Endometrium (tissue), 2 donors: ENCODE data around the gene TAMALIN.
A peak's percentile ranks its signal among the peaks of the same experiment; 100 is the strongest.

Experiments
- FAIRE-seq: peaks from 2 replicates; lab custom pipeline; 2012; peaks lifted over from hg19 to GRCh38; lab: Jason Lieb, UNC
- donor health status: control.
- donor health status: control.

Gene TAMALIN

DNA sequence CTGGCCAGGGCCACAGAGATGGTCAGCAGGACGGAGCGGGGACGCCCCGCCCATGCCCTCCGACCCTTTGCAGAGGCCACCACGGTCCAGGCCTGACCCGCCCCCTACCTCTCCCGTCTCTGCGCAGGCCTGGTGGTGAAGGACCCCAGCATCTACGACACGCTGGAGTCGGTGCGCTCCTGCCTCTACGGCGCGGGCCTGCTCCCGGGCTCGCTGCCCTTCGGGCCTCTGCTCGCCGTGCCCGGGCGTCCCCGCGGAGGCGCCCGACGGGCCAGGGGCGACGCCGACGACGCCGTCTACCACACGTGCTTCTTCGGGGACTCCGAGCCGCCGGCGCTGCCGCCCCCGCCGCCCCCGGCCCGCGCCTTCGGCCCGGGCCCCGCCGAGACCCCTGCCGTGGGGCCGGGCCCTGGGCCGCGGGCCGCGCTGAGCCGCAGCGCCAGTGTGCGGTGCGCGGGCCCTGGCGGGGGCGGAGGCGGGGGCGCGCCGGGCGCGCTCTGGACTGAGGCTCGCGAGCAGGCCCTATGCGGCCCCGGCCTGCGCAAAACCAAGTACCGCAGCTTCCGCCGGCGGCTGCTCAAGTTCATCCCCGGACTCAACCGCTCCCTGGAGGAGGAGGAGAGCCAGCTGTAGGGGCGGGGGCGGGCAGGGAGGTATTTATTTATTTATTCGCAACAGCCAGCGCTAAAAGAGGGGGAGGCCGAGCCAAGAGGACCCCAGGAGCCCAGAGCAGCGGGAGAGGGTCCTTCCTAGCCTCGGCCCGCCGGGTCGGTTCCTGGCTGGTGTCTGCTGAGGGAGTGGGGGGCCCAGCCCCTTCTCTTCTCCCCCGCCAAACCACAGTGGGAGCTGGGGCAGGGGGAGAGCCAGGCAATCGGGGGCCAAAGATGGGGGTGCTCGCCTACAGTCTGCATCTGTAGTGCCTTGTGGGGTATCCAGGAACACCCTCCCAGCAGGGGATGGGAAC, 8.1 kb downstream of the TAMALIN start:
- FAIRE-seq, result no peak

DNA sequence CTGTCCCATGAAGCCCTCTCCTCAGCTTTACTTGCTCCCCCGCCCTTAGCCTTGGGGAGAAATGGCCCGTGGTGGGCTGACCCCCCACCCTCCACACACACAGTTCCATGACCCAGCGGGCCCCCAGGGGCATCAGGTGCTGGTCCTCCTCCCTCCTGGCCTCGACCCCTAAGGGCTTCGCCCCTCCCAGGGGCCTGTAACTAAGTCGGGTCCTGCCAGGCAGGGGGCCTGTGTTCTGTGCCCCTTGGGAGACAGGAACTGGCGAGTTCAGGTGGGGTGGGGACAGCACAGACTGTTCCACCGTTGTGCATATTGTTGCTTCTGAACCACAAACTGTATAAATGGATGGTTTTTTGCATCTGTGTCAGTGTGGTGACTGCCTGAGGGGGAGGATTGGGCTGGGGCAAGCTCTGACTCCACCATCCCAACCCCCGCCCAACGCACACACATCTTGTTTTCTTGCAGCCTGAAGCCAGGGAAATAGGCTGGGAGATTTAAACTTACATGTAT, 8.8 kb downstream of the TAMALIN start:
- FAIRE-seq, result no peak

DNA sequence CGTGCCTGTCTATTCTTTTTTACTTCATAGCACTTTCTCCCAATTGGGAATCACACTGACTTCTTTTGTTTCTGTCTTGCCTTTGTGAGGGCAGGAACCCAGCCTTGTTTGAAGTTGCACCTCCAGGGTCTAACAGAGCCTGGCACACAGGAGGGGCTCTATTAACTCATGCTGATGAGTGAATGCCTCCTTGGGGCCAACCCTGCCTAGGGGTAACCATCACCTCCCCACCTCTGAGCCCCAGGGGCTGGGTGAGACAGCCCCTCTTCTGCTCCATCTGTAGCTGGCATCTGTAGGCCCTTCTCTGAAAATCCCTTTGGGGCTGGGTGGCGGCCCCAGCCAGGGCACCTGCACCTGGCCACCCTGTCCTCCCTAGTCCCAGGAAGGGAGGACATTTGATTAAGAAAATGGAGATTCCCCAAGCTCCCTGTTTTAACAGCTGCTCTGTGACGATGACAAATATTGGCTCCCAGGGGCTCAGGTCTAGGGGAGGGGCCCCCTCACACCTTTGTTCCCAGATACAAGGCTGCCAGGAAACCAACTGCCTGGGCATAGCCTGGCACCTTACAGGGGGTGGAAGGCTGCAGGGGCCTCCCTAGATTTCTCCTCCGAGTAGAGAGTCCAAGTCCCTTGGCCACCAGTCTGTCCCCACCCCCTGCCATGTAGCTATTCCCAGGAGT, 11.8 kb downstream of the TAMALIN start:
- no peak for FAIRE-seq

DNA sequence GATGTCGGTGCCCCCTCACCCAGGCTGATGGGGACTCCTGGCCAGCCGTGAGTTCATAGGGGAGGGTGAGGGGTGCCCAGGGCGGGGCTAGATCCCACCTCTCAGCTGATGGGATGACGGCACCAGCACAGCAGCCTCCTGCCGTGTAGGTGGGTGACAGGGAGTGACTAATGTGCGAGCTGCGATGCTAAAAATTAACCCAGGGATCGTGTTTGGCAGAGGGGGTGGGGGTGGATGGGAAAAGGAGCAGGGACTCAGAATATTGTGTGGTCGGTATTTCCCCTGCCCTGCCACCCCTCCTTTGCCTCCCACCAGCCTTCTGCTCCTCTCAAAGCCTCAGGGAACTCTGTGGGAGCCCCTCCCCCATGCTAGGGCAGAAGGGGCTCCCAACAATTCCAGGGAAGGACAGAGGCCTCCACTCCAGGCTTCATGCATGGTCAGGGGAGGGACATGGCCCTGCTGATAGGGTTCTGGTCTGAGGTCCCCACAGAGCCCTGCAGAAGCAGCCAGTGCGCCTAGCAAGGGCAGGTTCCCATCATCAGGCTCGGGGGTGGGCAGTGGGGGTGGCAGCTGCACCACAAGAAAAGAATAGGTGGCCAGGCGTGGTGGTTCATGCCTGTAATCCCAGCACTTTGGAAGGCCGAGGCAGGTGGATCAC, 12.5 kb downstream of the TAMALIN start:
- no peak for FAIRE-seq

DNA sequence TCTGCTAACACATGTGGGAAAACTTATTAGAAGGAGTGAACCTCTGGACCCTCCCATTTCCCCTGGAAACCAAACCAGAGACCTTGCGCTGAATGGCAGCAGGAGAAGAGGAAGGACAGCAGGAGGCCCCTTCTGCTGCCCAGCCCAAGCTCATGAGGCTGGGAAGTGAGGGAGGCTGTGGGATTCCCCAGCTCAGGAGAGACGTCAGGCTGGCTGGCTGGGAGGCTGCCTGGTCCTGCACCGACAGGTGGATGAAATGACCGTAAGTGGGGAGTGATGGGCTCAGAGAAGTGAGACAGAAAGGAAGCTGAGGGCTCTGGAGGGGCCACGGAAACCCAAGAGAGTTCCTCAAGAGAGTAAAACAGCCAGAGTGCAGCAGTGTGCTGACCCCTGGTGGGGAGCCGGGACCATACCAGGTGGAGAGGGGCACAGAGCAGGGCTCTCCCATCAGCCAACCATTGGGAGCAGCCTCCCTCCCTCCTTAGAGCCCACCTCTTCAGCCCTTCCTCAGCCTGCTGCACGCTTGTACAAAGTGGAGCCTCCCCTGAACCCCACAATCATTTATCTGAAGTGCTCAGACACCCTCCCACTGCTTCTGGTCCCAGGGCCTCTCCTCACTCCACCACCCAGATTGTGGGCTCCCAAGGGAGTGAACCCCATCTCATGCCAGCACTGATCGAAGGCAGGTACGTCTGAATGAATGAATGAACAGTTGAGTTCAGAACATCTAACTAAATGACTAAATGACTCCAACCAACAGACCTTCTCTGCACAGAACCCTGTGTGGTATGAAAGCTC, 14.0 kb downstream of the TAMALIN start:
- FAIRE-seq, result no peak

DNA sequence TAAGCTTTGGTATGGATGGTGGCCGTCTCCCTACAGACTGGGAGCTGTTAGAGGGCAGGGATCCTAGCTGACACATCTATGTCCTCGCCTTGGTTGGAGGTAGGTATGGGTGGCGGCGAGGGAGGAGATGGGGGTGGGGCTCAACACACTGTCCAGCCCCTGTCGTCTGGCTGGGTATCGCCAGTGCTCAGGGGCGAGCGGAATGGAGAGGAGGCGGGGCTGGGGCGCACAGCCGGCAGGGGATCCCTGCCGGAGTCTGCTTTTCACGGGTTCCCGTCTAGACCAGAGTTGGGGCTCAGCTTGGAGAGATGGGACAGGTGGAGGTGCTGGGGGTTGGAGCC, 16.1 kb downstream of the TAMALIN start:
- no peak for FAIRE-seq

DNA sequence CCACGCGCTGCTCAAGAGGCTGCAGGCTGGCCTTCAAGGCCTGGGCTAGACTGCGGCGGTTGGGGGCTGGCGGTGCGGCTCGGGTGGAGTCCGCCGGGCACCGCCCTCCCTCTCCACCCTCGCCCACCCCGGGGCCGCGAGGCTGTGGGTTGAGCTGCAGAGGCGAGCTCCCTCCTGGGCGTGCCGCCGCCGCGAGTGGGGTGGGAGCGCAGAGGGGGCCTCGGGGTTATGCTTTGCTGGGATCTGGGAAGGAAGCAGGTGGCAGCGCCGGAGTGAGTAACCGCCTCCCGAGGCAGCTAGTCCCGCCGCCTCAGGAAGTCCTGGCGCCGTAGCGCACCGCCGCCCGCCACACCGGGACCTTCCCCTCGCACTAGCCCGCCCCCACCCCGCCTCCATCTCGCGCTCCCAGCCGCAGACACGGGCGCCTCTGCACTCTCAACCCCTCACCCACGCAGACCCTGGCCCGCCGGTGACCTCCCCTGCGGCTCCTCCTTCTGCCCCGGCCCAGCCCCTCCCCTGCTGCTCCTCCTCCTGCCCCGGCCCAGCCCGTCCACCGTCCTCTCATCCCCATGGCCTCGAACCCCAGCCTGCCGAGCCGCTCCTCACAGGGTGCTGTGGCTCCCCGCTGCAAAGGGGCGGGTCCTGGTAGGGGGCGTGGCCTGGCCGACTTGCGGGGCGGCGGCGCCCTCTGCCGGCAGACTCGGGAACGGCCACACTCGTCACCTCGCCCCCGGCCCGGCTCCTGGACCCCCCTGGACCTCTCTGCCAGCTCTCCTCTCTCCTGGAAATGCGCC, 16.6 kb downstream of the TAMALIN start:
- FAIRE-seq, result no peak

DNA sequence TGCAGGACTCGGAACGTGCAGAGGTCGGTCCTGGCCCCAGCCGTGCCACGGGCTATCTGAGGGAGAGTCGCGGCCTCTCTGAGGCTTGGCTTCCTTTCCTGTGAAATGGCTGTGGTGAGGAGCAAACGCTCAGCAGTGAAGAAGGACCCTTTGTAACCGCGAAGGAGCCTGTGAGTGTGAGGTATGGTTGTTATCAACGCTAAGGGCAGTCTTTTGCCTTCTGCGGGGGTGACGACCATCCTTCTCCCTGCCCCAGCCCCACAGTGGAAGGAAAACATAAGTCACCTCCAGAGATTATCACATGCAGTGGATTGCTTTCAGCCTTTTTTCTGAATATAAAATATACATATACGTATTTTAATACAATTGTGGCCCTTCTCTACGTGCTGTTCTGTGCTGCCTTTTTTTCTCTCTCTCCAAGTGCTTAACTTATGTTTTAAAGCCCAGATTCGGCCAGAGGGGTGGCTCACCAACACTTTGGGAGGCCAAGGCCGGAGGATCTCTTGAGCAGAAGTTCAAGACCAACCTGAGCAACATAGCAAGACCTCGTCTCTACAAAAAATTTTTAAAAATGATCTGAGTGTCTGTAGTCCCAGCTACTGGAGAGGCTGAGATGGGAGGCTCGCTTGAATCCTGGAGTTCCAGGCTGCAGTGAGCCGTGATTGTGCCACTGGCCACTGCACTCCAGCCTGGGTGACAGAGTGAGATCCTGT, 17.4 kb downstream of the TAMALIN start:
- FAIRE-seq, result no peak

DNA sequence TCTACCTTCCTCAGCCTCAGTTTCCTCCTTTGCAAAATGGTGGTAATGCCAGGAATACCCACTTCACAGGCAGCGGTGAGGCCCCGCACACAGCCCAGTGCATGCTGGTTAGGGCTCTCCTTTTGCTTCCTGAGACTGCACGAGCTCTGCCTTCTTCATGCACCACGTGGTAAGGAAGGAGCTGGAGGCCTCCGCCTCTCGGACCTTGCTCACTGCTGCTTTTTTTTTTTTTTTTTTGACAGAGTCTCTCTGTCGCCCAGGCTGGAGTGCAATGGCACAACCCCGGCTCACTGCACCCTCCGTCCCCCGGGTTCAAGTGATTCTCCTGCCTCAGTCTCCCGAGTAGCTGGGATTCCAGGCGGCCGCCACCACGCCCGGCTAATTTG, 18.1 kb downstream of the TAMALIN start:
- FAIRE-seq, result no peak

DNA sequence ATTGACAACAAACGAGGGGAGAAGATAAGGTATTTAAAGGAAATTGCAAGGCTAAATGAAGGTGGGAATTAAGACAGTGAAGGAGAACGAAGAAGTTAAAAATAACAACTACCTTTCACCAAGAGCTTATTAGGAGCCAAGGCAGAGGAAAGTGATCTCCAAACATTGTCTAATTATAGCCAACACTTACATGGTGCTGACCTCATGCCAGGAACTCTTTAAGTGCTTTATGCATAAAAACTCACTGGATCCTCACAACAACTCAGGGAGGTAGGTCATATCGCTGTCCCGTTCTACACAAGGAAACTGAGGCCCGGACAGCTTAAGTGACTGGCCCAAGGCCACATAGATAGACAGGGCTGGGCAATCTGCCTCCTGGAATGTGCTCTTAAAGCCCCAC, 19.5 kb downstream of the TAMALIN start:
- FAIRE-seq, result no peak

DNA sequence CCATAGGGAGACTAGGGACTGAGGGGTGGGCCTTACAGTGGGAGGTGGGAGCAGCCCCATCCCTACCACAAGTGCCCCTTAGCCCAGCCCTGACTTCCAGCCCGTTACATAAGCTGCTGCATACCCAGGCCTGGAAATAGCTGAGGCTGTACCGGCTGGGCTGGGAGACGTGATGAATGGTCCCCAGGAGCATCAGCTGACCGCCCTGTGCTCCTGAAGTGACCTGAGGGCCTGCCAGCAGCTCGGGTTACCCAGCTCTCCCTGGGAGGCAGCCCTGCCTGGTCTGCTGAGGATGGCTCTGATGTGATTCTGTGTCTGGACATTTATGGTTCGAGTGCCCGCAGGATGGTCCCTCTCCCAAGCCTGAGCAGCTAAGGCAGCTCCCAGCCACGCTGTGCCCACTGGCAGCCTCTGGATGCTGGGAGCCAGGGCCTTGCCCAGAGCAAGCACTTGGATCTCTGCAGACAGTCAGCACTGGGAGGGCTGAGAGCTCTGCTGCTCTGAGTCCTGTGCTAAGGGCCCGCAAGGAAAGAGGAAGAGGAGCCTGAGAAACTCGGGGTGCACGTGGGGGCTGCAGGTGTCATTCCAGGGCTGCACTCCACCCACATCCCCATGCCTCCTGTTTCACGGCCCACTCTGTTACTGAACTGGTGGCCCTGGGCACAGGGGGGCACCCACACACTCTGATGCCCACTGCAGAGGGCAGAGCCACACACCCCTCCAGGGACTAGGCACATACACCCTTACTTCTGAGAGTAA, 20.5 kb downstream of the TAMALIN start:
- FAIRE-seq, result no peak

DNA sequence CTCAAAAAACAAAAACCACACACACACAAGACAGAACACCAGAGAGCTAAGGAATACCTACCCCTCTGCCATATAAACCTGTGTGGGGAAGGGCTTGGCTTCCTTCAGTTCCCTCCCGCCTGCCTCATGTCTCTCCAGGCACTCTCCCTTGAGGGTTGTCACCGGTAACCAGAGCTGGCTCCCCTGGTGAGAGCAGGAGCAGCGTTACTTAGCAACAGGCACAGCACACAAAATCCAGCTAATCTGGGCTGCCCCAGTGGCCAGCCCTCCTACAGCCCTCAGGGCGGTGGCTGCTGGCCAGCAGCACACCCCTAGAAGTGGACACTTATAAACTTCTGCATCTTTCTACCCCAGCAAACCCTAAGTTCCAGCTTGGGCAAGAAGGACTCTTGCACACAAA, 22.9 kb downstream of the TAMALIN start:
- no peak for FAIRE-seq

DNA sequence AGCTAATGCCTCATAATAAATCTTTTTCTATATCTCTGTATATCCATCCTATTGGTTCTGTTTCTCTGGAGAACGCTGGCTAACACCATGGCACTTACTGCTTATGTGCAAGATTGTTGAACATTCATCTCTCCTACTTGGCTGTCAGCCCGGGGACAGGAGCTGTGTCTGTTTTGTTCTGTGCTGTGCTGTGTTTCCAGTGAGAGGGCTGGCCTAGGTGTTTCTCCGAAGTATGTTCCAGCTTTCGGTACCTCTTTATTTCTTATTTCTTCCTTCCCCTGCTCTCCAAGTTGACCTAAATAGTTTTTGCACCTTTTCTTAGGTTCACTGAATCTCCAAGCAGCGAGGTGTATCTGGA, 25.7 kb downstream of the TAMALIN start:
- FAIRE-seq, result no peak

DNA sequence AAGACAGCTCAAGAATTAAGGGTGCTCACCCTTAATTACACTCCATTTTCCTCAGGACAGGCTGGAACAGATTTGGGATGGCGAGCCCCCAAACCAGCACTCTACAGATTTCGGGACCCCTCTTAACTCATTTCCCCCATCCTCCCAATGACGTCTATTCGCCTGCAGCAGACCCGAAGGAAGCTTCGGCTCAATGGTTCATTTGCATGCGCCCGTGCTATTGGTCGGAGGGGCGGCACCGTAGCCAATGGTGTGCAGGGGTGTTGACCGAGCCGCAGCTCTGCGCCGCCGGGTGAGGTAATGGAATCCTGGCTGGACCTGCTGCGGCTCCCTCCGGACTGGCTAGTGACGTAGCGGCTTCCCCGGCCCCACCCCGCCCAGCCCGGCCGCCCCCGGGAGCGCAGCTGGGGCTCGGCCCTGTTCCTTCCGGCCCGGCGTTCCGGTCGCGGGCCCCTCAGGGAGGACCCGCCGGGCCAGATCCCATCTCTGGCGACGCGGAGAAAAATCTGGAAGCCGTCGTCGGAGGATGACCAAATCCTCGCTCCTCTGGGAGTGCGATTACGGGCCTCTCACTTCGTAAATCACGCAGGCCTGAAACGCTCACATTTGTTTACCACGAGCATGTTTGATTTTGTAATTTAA, 26.2 kb downstream of the TAMALIN start:
- FAIRE-seq, result peak; percentile 41

DNA sequence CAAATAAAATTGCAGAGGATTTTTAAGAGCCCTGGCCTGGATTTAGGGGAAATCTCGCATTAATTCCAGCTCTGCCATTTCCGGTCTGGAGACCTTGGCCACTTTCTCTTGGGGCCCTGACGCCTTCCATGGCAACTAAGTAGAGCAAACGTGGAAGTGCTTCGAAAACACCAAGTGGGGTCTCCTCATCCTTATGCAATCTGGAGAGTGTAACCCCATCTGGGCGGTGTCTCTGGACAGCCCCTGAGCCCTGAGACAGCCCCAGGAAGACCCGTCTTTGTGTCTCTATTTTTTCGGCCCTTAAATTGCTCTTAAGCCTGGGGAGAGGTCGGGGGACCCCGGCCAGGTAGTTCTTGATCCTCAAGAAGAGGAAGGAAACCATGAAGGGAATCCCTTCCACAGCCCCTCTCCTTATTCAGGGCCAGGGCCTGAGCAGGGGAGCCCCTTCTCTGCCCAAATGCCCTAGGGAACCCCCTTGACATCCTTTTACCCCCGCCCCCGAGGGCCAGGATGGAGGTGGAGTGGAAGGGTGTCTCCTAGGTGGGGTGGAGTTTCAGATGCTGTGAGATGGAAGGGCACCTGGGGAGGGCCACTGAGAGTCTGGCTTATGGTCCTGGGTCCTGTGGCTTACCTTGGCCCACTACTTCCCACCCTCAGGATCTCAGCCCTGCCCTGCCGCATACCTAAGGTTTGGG, 26.8 kb downstream of the TAMALIN start:
- no peak for FAIRE-seq

DNA sequence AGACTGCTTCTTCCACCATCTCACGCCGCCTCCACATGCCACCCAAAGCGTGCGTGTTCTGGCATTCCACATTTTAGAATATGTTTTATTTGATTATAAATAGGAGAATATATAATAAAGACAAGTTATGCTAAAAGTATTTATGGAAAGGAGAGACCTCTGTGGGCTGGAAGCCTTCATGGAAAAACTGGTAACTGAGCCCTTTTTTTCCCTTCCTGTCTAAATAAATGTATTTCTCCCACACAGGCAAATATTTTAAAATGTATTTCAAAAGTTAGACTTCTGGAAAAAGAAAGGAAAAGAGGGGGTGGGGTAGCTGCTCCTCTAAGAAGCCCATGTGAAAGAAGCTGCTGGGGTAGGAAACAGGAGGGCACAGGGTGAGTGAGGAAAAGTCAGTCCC, 28.4 kb downstream of the TAMALIN start:
- FAIRE-seq, result no peak

DNA sequence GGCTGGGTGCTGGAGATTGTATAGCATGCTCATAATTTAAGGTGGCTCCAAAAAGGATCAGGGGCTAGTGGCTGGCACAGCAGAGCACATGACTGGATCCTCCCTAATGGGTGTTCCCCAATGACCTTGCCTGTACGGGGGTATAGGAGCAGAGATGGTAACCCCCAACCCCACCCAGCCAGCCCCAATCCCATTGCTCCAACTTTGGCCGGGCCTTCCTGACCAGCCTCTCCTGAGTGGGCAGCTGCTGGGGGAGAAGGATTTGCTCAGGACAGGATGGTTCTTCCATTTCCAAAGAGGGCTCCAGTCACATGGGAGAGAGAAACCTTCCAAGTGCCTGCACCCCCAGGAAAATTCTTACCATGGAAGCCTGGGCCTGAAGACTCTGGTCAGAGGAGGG, 29.2 kb downstream of the TAMALIN start:
- FAIRE-seq, result no peak

DNA sequence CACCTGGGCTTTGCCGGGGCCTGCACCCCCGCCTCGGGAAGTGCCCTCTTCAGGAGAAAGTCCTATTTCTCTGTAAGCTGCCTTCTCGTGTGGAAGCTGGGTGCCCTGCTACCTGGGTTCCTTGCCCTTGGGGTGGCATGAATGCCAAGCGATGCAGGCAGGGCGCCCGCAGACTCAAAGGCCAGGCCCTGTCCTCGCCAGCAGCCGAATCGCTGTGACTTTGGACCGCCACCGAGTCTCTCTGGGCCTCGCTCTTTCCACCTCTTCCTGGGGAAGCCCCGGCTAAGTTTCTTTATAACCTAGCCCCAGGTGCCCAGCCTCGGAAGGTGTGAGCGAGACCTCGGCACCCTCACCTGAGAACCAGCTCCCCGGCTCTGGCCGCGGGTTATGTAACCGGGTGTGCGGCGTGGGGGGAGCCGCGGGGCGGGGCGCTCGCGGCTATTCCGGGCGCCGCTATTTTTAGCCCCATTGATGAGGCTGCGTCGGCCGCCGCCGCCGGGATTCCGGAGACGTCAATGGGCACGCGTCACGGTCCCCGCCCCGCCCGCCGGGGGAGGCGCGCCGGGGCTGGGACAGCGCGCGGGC, 29.9 kb downstream of the TAMALIN start:
- no peak for FAIRE-seq
